AG04449 (cell line): ENCODE measurements around the gene ALOX15B.

ENCODE experiments used
- CTCF ChIA-PET: fragments of 350-600 bp; formaldehyde crosslinking; extraction: SDS; loops from one replicate; lab custom pipeline; 2021; ENCODE audit warnings: antibody characterized with exemption; lab: Yijun Ruan, JAX
- POLR2A ChIA-PET: fragments of 400-600, 350-600 bp; formaldehyde crosslinking; extraction: SDS; loops from one replicate; lab custom pipeline; 2020; ENCODE audit warnings: antibody characterized with exemption, inconsistent platforms; lab: Yijun Ruan, JAX
- DNase-seq: peaks from one replicate; pipeline ENCODE4 v3.0.0-alpha.2; 2010; ENCODE audit warnings: low read depth, low spot score
- H3K4me3 ChIP-seq: 2 replicates; pipeline ENCODE4 v1.5.1; 2011; ENCODE audit warnings: low read depth, mild to moderate bottlenecking, control low read depth, low read length
- CTCF ChIP-seq: IDR thresholded peaks from one replicate; pipeline ENCODE4 v1.5.1; 2011; ENCODE audit warnings: mild to moderate bottlenecking, moderate library complexity, low read length, control low read depth, inconsistent platforms; ENCODE audit not compliant: insufficient read depth; ENCODE audit errors: missing control alignments

Gene ALOX15B

GRCh38 chr17:8095361-8095760 is 56.5 kb downstream of the ALOX15B start:
- H3K4me3 ChIP-seq, result no peak overlapping the region
- DNase-seq, result no peak
- POLR2A ChIA-PET, result no interaction called here
- CTCF ChIA-PET, result interaction anchor here (0.9 to 10.8 kb wide), 12 partner anchors 9 to 204 kb away, joined by 3 to 244 read pairs (median 6); partner anchors contain the start of gene ALOXE3
- TF ChIP-seq CTCF, result no peak

GRCh38 chr17:8096541-8096940 is 57.7 kb downstream of the ALOX15B start:
- ChIA-PET POLR2A (no interaction called here), CTCF (interaction anchor here (0.6 to 1.2 kb wide), 8 partner anchors 8 to 203 kb away, joined by 3 to 6 read pairs (median 3); partner anchors contain the start of gene ALOXE3)
- no peak for TF ChIP-seq CTCF
- no peak overlapping the region for H3K4me3 ChIP-seq
- DNase-seq, result no peak
